GM23338 (cell line): ENCODE results near the gene LANCL1.

Experiments
- CREB1 ChIP-seq: fragments of 250-450 bp; sonication (Bioruptor Pico); IDR thresholded peaks from 2 replicates; pipeline ENCODE4 v1.5.0; 2020; ENCODE audit warnings: low read depth, mild to moderate bottlenecking, moderate library complexity
- EZH2 ChIP-seq: fragments of 200-600 bp; sonication (generic); IDR thresholded peaks from one replicate; pipeline ENCODE4 v1.8.0; 2017; ENCODE audit warnings: antibody characterized with exemption, mild to moderate bottlenecking, low read depth; ENCODE audit not compliant: unreplicated experiment
- EZH2phosphoT487 ChIP-seq: fragments of 200-600 bp; sonication (generic); IDR thresholded peaks from one replicate; pipeline ENCODE4 v1.8.1; 2018; ENCODE audit warnings: antibody characterized with exemption; ENCODE audit not compliant: unreplicated experiment
- JUNB ChIP-seq: IDR thresholded peaks from one replicate; pipeline ENCODE4 v1.6.1; 2016; ENCODE audit warnings: antibody characterized with exemption; ENCODE audit not compliant: unreplicated experiment
- POLR2AphosphoS5 ChIP-seq: IDR thresholded peaks from 2 replicates; pipeline ENCODE4 v1.6.1; 2016; ENCODE audit warnings: antibody characterized with exemption, low read depth
- STAT1 ChIP-seq: IDR thresholded peaks from one replicate; pipeline ENCODE4 v1.6.1; 2016; ENCODE audit warnings: antibody characterized with exemption; ENCODE audit not compliant: unreplicated experiment
- ZNF331 ChIP-seq: fragments of 250-450 bp; sonication (Bioruptor Pico); IDR thresholded peaks from 2 replicates; pipeline ENCODE4 v1.5.0; 2020; ENCODE audit warnings: low read depth, mild to moderate bottlenecking, moderate library complexity
- TF ChIP-seq, protein P1 (sequence below), 2 experiments: fragments of 200-600 bp in 1 of 2; sonication (generic) in 1 of 2; conservative IDR thresholded peaks; 2 replicates each; pipeline versions ENCODE4 v1.5.1 to v1.6.1; 2016 to 2017; ENCODE audit warnings: antibody characterized with exemption in 2 of 2, low read depth in 2 of 2, mild to moderate bottlenecking in 2 of 2, moderate library complexity in 1 of 2
- TF ChIP-seq, protein P2 (sequence below): fragments of 250-450 bp; sonication (Bioruptor Pico); IDR thresholded peaks from 2 replicates; pipeline ENCODE4 v1.5.0; 2020; ENCODE audit warnings: mild to moderate bottlenecking, moderate library complexity
- TF ChIP-seq, protein P3 (sequence below): IDR thresholded peaks from one replicate; pipeline ENCODE4 v1.6.1; 2018; ENCODE audit warnings: antibody characterized with exemption; ENCODE audit not compliant: unreplicated experiment
- TF ChIP-seq, protein P4 (sequence below): IDR thresholded peaks from 2 replicates; pipeline ENCODE4 v1.6.1; 2016; ENCODE audit warnings: antibody characterized with exemption

DNA sequence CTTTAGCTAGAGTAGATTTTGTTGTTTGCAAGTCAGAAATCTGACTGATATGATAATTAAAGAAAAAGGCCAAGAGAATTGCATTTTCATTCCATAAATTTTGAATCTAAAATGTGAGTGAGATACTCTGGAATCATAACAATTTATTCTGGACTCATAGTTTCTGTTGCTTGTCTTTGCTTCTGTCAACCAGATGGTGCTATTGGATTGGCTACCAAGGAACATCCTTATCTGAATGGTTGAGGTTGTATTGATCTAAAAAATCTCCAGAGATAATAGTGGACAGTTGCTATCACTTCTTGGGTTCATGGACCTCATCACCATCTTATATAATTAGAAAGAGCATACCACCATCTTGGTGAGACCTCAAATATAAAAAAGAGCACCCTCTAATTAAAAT, 45.8 kb upstream of the LANCL1 start:
- TF ChIP-seq EZH2 = no peak
- TF ChIP-seq, protein P1, sequence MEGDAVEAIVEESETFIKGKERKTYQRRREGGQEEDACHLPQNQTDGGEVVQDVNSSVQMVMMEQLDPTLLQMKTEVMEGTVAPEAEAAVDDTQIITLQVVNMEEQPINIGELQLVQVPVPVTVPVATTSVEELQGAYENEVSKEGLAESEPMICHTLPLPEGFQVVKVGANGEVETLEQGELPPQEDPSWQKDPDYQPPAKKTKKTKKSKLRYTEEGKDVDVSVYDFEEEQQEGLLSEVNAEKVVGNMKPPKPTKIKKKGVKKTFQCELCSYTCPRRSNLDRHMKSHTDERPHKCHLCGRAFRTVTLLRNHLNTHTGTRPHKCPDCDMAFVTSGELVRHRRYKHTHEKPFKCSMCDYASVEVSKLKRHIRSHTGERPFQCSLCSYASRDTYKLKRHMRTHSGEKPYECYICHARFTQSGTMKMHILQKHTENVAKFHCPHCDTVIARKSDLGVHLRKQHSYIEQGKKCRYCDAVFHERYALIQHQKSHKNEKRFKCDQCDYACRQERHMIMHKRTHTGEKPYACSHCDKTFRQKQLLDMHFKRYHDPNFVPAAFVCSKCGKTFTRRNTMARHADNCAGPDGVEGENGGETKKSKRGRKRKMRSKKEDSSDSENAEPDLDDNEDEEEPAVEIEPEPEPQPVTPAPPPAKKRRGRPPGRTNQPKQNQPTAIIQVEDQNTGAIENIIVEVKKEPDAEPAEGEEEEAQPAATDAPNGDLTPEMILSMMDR (conservative IDR thresholded peaks at IDR 0.05; ENCODE audit: low read depth in 2 of 2) = peak; percentile 15 to 45; a peak in 1 of 4 replicates
- TF ChIP-seq, protein P2, sequence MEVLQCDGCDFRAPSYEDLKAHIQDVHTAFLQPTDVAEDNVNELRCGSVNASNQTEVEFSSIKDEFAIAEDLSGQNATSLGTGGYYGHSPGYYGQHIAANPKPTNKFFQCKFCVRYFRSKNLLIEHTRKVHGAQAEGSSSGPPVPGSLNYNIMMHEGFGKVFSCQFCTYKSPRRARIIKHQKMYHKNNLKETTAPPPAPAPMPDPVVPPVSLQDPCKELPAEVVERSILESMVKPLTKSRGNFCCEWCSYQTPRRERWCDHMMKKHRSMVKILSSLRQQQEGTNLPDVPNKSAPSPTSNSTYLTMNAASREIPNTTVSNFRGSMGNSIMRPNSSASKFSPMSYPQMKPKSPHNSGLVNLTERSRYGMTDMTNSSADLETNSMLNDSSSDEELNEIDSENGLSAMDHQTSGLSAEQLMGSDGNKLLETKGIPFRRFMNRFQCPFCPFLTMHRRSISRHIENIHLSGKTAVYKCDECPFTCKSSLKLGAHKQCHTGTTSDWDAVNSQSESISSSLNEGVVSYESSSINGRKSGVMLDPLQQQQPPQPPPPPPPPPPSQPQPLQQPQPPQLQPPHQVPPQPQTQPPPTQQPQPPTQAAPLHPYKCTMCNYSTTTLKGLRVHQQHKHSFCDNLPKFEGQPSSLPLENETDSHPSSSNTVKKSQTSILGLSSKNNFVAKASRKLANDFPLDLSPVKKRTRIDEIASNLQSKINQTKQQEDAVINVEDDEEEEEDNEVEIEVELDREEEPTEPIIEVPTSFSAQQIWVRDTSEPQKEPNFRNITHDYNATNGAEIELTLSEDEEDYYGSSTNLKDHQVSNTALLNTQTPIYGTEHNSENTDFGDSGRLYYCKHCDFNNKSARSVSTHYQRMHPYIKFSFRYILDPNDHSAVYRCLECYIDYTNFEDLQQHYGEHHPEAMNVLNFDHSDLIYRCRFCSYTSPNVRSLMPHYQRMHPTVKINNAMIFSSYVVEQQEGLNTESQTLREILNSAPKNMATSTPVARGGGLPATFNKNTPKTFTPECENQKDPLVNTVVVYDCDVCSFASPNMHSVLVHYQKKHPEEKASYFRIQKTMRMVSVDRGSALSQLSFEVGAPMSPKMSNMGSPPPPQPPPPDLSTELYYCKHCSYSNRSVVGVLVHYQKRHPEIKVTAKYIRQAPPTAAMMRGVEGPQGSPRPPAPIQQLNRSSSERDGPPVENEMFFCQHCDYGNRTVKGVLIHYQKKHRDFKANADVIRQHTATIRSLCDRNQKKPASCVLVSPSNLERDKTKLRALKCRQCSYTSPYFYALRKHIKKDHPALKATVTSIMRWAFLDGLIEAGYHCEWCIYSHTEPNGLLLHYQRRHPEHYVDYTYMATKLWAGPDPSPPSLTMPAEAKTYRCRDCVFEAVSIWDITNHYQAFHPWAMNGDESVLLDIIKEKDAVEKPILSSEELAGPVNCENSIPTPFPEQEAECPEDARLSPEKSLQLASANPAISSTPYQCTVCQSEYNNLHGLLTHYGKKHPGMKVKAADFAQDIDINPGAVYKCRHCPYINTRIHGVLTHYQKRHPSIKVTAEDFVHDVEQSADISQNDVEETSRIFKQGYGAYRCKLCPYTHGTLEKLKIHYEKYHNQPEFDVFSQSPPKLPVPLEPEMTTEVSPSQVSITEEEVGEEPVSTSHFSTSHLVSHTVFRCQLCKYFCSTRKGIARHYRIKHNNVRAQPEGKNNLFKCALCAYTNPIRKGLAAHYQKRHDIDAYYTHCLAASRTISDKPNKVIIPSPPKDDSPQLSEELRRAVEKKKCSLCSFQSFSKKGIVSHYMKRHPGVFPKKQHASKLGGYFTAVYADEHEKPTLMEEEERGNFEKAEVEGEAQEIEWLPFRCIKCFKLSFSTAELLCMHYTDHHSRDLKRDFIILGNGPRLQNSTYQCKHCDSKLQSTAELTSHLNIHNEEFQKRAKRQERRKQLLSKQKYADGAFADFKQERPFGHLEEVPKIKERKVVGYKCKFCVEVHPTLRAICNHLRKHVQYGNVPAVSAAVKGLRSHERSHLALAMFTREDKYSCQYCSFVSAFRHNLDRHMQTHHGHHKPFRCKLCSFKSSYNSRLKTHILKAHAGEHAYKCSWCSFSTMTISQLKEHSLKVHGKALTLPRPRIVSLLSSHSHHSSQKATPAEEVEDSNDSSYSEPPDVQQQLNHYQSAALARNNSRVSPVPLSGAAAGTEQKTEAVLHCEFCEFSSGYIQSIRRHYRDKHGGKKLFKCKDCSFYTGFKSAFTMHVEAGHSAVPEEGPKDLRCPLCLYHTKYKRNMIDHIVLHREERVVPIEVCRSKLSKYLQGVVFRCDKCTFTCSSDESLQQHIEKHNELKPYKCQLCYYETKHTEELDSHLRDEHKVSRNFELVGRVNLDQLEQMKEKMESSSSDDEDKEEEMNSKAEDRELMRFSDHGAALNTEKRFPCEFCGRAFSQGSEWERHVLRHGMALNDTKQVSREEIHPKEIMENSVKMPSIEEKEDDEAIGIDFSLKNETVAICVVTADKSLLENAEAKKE (CRISPR knock-in tag) = no peak
- TF ChIP-seq EZH2phosphoT487 = no peak
- TF ChIP-seq, protein P3, sequence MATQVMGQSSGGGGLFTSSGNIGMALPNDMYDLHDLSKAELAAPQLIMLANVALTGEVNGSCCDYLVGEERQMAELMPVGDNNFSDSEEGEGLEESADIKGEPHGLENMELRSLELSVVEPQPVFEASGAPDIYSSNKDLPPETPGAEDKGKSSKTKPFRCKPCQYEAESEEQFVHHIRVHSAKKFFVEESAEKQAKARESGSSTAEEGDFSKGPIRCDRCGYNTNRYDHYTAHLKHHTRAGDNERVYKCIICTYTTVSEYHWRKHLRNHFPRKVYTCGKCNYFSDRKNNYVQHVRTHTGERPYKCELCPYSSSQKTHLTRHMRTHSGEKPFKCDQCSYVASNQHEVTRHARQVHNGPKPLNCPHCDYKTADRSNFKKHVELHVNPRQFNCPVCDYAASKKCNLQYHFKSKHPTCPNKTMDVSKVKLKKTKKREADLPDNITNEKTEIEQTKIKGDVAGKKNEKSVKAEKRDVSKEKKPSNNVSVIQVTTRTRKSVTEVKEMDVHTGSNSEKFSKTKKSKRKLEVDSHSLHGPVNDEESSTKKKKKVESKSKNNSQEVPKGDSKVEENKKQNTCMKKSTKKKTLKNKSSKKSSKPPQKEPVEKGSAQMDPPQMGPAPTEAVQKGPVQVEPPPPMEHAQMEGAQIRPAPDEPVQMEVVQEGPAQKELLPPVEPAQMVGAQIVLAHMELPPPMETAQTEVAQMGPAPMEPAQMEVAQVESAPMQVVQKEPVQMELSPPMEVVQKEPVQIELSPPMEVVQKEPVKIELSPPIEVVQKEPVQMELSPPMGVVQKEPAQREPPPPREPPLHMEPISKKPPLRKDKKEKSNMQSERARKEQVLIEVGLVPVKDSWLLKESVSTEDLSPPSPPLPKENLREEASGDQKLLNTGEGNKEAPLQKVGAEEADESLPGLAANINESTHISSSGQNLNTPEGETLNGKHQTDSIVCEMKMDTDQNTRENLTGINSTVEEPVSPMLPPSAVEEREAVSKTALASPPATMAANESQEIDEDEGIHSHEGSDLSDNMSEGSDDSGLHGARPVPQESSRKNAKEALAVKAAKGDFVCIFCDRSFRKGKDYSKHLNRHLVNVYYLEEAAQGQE = no peak
- TF ChIP-seq, protein P4, sequence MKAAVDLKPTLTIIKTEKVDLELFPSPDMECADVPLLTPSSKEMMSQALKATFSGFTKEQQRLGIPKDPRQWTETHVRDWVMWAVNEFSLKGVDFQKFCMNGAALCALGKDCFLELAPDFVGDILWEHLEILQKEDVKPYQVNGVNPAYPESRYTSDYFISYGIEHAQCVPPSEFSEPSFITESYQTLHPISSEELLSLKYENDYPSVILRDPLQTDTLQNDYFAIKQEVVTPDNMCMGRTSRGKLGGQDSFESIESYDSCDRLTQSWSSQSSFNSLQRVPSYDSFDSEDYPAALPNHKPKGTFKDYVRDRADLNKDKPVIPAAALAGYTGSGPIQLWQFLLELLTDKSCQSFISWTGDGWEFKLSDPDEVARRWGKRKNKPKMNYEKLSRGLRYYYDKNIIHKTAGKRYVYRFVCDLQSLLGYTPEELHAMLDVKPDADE = no peak
- TF ChIP-seq CREB1 (CRISPR knock-in tag) = no peak
- no peak for TF ChIP-seq POLR2AphosphoS5
- TF ChIP-seq STAT1 = no peak
- no peak for TF ChIP-seq JUNB
- no peak for TF ChIP-seq ZNF331 (CRISPR knock-in tag)
